H1 (cell line): ENCODE measurements around the gene RALGAPA1. TPM values are rescaled to one million over a fixed set of nuclear protein-coding genes. Genes with fewer than 3 reads are reported as not detected.

ENCODE experiments used
- CTCF ChIA-PET: fragments of 300-600 bp; sonication (Branson Sonifier 250); formaldehyde crosslinking; loops from one replicate; lab custom pipeline; 2021; ENCODE audit not compliant: partially characterized antibody; lab: Charles Lee
- POLR2A ChIA-PET: fragments of 300-600 bp; sonication (Branson Sonifier 250); formaldehyde crosslinking; loops from one replicate; lab custom pipeline; 2021; ENCODE audit warnings: inconsistent platforms; ENCODE audit not compliant: partially characterized antibody; lab: Charles Lee
- DNase-seq, 2 experiments: peaks; one replicate each; pipeline versions ENCODE4 v3.0.0 to v3.0.0-alpha.2; 2010 to 2022; ENCODE audit warnings: low spot score in 2 of 2, low read depth in 1 of 2, mixed read lengths in 1 of 2
- FAIRE-seq: peaks from 2 replicates; lab custom pipeline; 2011; peaks lifted over from hg19 to GRCh38; lab: Jason Lieb, UNC
- H2AFZ ChIP-seq: 2 replicates; pipeline ENCODE4 v1.8.1; 2012; ENCODE audit warnings: low read length, inconsistent platforms
- H2AK5ac ChIP-seq: 2 replicates; pipeline ENCODE4 v1.6.1; 2013; ENCODE audit warnings: low read depth, low read length
- H2BK120ac ChIP-seq: replicated peaks from 2 replicates; pipeline ENCODE3; 2013; ENCODE audit warnings: low read depth, low read length, inconsistent platforms
- H2BK12ac ChIP-seq: 2 replicates; pipeline ENCODE4 v1.6.1; 2013; ENCODE audit warnings: low read depth, low read length
- H2BK15ac ChIP-seq: 2 replicates; pipeline ENCODE4 v1.6.1; 2013; ENCODE audit warnings: low read length
- H2BK20ac ChIP-seq: 2 replicates; pipeline ENCODE4 v1.6.1; 2013; ENCODE audit warnings: low read length
- H2BK5ac ChIP-seq: 2 replicates; pipeline ENCODE4 v1.6.1; 2013; ENCODE audit warnings: low read depth, low read length
- H3K14ac ChIP-seq: 2 replicates; pipeline ENCODE4 v1.6.1; 2013; ENCODE audit warnings: inconsistent platforms; ENCODE audit not compliant: insufficient read length
- H3K18ac ChIP-seq: 2 replicates; pipeline ENCODE4 v1.6.1; 2013; ENCODE audit warnings: low read length; ENCODE audit errors: extremely low read depth
- H3K23ac ChIP-seq: 2 replicates; pipeline ENCODE4 v1.6.1; 2013; ENCODE audit warnings: inconsistent platforms; ENCODE audit not compliant: insufficient read length
- H3K23me2 ChIP-seq: 2 replicates; pipeline ENCODE4 v1.6.1; 2013; ENCODE audit warnings: low read depth, low read length
- H3K27ac ChIP-seq: 2 replicates; pipeline ENCODE4 v1.6.1; 2011; ENCODE audit warnings: low read depth, low read length, inconsistent platforms
- H3K27me3 ChIP-seq, 4 experiments: replicated peaks in 1 of 4; 1 replicate in 1 of 4; 2 replicates in 3 of 4; pipeline versions ENCODE4 v1.6.1 to v1.8.1; 2011 to 2013; ENCODE audit warnings: low read length in 3 of 4, mild to moderate bottlenecking in 3 of 4, inconsistent platforms in 2 of 4, mixed read lengths in 2 of 4, moderate library complexity in 1 of 4; ENCODE audit not compliant: control insufficient read depth in 3 of 4, insufficient read depth in 3 of 4; ENCODE audit errors: extremely low read depth in 1 of 4
- H3K36me3 ChIP-seq, 4 experiments: 2 replicates each; pipeline versions ENCODE4 v1.6.1 to v1.8.1; 2011 to 2013; ENCODE audit warnings: mild to moderate bottlenecking in 4 of 4, low read length in 3 of 4, moderate library complexity in 2 of 4, control low read depth in 1 of 4, inconsistent platforms in 1 of 4; ENCODE audit not compliant: insufficient read depth in 4 of 4, control insufficient read depth in 2 of 4
- H3K4ac ChIP-seq: replicated peaks from 2 replicates; pipeline ENCODE3; 2013; ENCODE audit warnings: low read length, low read depth, mixed read lengths, inconsistent platforms; ENCODE audit not compliant: insufficient read length
- H3K4me1 ChIP-seq, 4 experiments: replicated peaks in 1 of 4; 1 replicate in 1 of 4; 2 replicates in 3 of 4; pipeline versions ENCODE4 v1.6.1 to v1.8.1; 2011 to 2013; ENCODE audit warnings: low read length in 3 of 4, inconsistent platforms in 2 of 4, mixed read lengths in 1 of 4; ENCODE audit not compliant: insufficient read depth in 4 of 4, control insufficient read depth in 3 of 4
- H3K4me2 ChIP-seq, 2 experiments: 2 replicates each; pipeline versions ENCODE4 v1.6.1 to v1.8.1; 2011 to 2013; ENCODE audit warnings: low read depth in 2 of 2, low read length in 2 of 2, control low read depth in 1 of 2, inconsistent platforms in 1 of 2, mild to moderate bottlenecking in 1 of 2; ENCODE audit not compliant: insufficient read depth in 1 of 2
- H3K4me3 ChIP-seq, 4 experiments: fragments of 200-600, 300-600 bp in 1 of 4; sonication (generic), shearing (Covaris generic), sonication (Bioruptor Twin) in 1 of 4; 2 replicates each; pipeline versions ENCODE4 v1.5.1 to v1.8.1; 2011 to 2016; ENCODE audit warnings: low read length in 4 of 4, low read depth in 3 of 4, control low read depth in 2 of 4, inconsistent platforms in 2 of 4, mild to moderate bottlenecking in 2 of 4, mixed read lengths in 1 of 4, moderate library complexity in 1 of 4; ENCODE audit not compliant: insufficient read depth in 2 of 4; ENCODE audit errors: extremely low read depth in 1 of 4
- H3K56ac ChIP-seq: replicated peaks from 2 replicates; pipeline ENCODE3; 2013; ENCODE audit warnings: low read depth, mild to moderate bottlenecking, mixed read lengths, low read length, inconsistent platforms; ENCODE audit not compliant: insufficient read length
- H3K79me1 ChIP-seq: 2 replicates; pipeline ENCODE4 v1.6.1; 2013; ENCODE audit warnings: low read depth, low read length, control low read depth
- H3K79me2 ChIP-seq, 2 experiments: 2 replicates each; pipeline versions ENCODE4 v1.6.1 to v1.8.1; 2012 to 2013; ENCODE audit warnings: low read length in 2 of 2, mild to moderate bottlenecking in 2 of 2, inconsistent platforms in 1 of 2; ENCODE audit not compliant: insufficient read depth in 2 of 2, control insufficient read depth in 1 of 2
- H3K9ac ChIP-seq, 4 experiments: replicated peaks in 1 of 4; 1 replicate in 1 of 4; 2 replicates in 3 of 4; pipeline versions ENCODE4 v1.6.1 to v1.8.1; 2011 to 2013; ENCODE audit warnings: low read depth in 3 of 4, low read length in 3 of 4, control low read depth in 2 of 4, mild to moderate bottlenecking in 2 of 4, moderate library complexity in 2 of 4, inconsistent platforms in 1 of 4; ENCODE audit errors: extremely low read depth in 1 of 4
- H3K9me3 ChIP-seq, 2 experiments: 2 replicates each; pipeline versions ENCODE4 v1.6.1 to v1.8.1; 2012 to 2013; ENCODE audit warnings: mild to moderate bottlenecking in 2 of 2, moderate library complexity in 2 of 2, control low read depth in 1 of 2, inconsistent platforms in 1 of 2, low read depth in 1 of 2, low read length in 1 of 2, mixed read lengths in 1 of 2; ENCODE audit not compliant: insufficient read depth in 2 of 2
- H4K20me1 ChIP-seq, 2 experiments: replicated peaks in 1 of 2; 2 replicates each; pipeline versions ENCODE3 to v1.8.1; 2011 to 2013; ENCODE audit warnings: inconsistent platforms in 2 of 2, low read length in 2 of 2, mild to moderate bottlenecking in 1 of 2; ENCODE audit not compliant: insufficient read depth in 2 of 2, control insufficient read depth in 1 of 2
- H4K5ac ChIP-seq: 2 replicates; pipeline ENCODE4 v1.6.1; 2013; ENCODE audit warnings: low read length, low read depth, mixed read lengths, inconsistent platforms; ENCODE audit not compliant: insufficient read length
- H4K8ac ChIP-seq: 2 replicates; pipeline ENCODE4 v1.8.0; 2013; ENCODE audit warnings: mild to moderate bottlenecking, moderate library complexity, low read length, inconsistent platforms; ENCODE audit not compliant: insufficient read depth; ENCODE audit errors: extremely low read depth
- H4K91ac ChIP-seq: replicated peaks from 2 replicates; pipeline ENCODE3; 2013; ENCODE audit warnings: low read length, mixed read lengths, inconsistent platforms; ENCODE audit not compliant: insufficient read length
- ASH2L ChIP-seq: fragments of 200-600, 300-600 bp; sonication (generic); IDR thresholded peaks from one replicate; pipeline ENCODE4 v1.7.1; 2017; ENCODE audit warnings: low read length
- BRCA1 ChIP-seq: IDR thresholded peaks from 2 replicates; pipeline ENCODE4 v1.6.1; 2012; ENCODE audit warnings: low read depth, low read length, improper control_type of control experiment
- CBX8 ChIP-seq: fragments of 300-800, 300-1000 bp; sonication (generic); IDR thresholded peaks from 2 replicates; pipeline ENCODE4 v1.7.1; 2016; ENCODE audit warnings: low read depth, low read length, borderline replicate concordance
- E2F6 ChIP-seq: IDR thresholded peaks from 2 replicates; pipeline ENCODE4 v1.6.1; 2012; ENCODE audit warnings: inconsistent platforms
- GABPA ChIP-seq: IDR thresholded peaks from 2 replicates; pipeline ENCODE4 v1.6.1; 2011; ENCODE audit warnings: mild to moderate bottlenecking, low read length, moderate library complexity, borderline replicate concordance; ENCODE audit not compliant: insufficient read depth
- GTF2F1 ChIP-seq: IDR thresholded peaks from 2 replicates; pipeline ENCODE4 v1.6.1; 2012; ENCODE audit warnings: low read depth, low read length, improper control_type of control experiment, borderline replicate concordance
- HDAC6 ChIP-seq: IDR thresholded peaks from one replicate; pipeline ENCODE4 v1.7.1; 2012; ENCODE audit warnings: low read depth, mild to moderate bottlenecking, inconsistent platforms, low read length, moderate library complexity
- NANOG ChIP-seq: IDR thresholded peaks from 2 replicates; pipeline ENCODE4 v1.6.1; 2011; ENCODE audit warnings: low read length, low read depth, mild to moderate bottlenecking, inconsistent platforms; ENCODE audit not compliant: insufficient read depth, poor library complexity, severe bottlenecking
- NRF1 ChIP-seq: IDR thresholded peaks from 2 replicates; pipeline ENCODE4 v1.6.1; 2011; ENCODE audit warnings: mild to moderate bottlenecking, low read depth, low read length, improper control_type of control experiment
- RNF2 ChIP-seq: fragments of 200-900, 300-1000 bp; sonication (generic); IDR thresholded peaks from 2 replicates; pipeline ENCODE4 v1.7.1; 2016; ENCODE audit warnings: borderline replicate concordance, low read depth, mild to moderate bottlenecking, antibody characterized with exemption, low read length; ENCODE audit not compliant: poor library complexity, severe bottlenecking; ENCODE audit errors: missing control alignments
- RXRA ChIP-seq: IDR thresholded peaks from 2 replicates; pipeline ENCODE4 v1.6.1; 2011; ENCODE audit warnings: low read depth, mild to moderate bottlenecking, low read length, moderate library complexity; ENCODE audit not compliant: insufficient read depth
- SP4 ChIP-seq: IDR thresholded peaks from 2 replicates; pipeline ENCODE4 v1.6.1; 2012; ENCODE audit warnings: low read length, inconsistent platforms
- SUZ12 ChIP-seq: fragments of 200-600 bp; sonication (generic); IDR thresholded peaks from 2 replicates; pipeline ENCODE4 v1.6.1; 2012; ENCODE audit warnings: mild to moderate bottlenecking, inconsistent platforms, low read length, moderate library complexity, mixed read lengths
- TBP ChIP-seq: IDR thresholded peaks from 2 replicates; pipeline ENCODE4 v1.6.1; 2011; ENCODE audit warnings: low read depth, low read length, improper control_type of control experiment
- WGBS, 2 experiments: shearing (Covaris generic) in 1 of 2; methylation state at CpG; one replicate each; pipeline versions ENCODE4 v1.1.6 to v1.1.7; 2013 to 2015; ENCODE audit warnings: low lambda C conversion rate in 2 of 2, mixed read lengths in 2 of 2, inconsistent platforms in 1 of 2, low coverage in 1 of 2, missing lambda C conversion rate in 1 of 2; ENCODE audit not compliant: insufficient replicate concordance in 2 of 2, insufficient coverage in 1 of 2, insufficient read length in 1 of 2; ENCODE audit errors: extremely low coverage in 1 of 2, missing lambda C conversion rate in 1 of 2; 5-methylcytosine and 5-hydroxymethylcytosine counted together
- polyA plus RNA-seq, 7 experiments: library from polyadenylated mRNA; depleted of rRNA in 3 of 7; stranded (reverse) in 5 of 7; unstranded in 2 of 7; fragments of >200 nt in 5 of 7; fragments of 200-250 nt in 2 of 7; gene quantifications; 1 replicate in 5 of 7; 2 replicates in 1 of 7; 4 replicates in 1 of 7; pipeline versions ENCODE4 v1.2.1 to v1.2.3, GENCODE V29; 2011 to 2013; ENCODE audit warnings: missing spikeins in 2 of 7, mixed read lengths in 2 of 7
- total RNA-seq: library from RNA; stranded (reverse); fragmentation: NEBNext Ultra II Directional; extraction: Animal tissue kit (Norgen Biotek cat#: 25700); gene quantifications from 2 replicates; pipeline ENCODE4 v1.2.1, GENCODE V29; 2021

Gene RALGAPA1
- total and polyA plus RNA-seq, 2 of the 8 experiments (the other 6 are each of a cell fraction or from before 2014, with no cell fraction given): 4.2 to 26.7 TPM

- H4K20me1 ChIP-seq: no peaks in the 10 kb centered on the region
- no peak overlapping the region for H2BK15ac ChIP-seq
- H3K23me2 ChIP-seq: no peaks in the 10 kb centered on the region
- H3K4ac ChIP-seq: no peak overlapping the region
- no peak overlapping the region for H2BK5ac ChIP-seq
- no peak overlapping the region for H2AFZ ChIP-seq
- H2AK5ac ChIP-seq: no peak overlapping the region
- no peak overlapping the region for H3K9ac ChIP-seq
- H2BK20ac ChIP-seq: no peak overlapping the region
- no peak overlapping the region for H4K8ac ChIP-seq
- no peak overlapping the region for H4K5ac ChIP-seq
- no peak overlapping the region for H2BK12ac ChIP-seq
- H3K4me1 ChIP-seq: peaks cover 0 to 2% (median under 1%) of the 10 kb centered on the region in 4 experiments; a peak in 1 of 7 replicates
- no peaks in the 10 kb centered on the region for H3K79me2 ChIP-seq
- WGBS, 2 experiments: 92% methylated on average over 1 of the region's 1 CpG; no CpG with 5 or more reads in 1 of the 2 experiments
- no peak overlapping the region for H3K4me3 ChIP-seq
- H3K79me1 ChIP-seq: no peaks in the 10 kb centered on the region
- ChIA-PET CTCF (interaction anchor here (1.0 to 2.9 kb wide), 2 partner anchors 110 to 123 kb away, joined by 3 to 12 read pairs; no protein-coding TSS in a partner anchor), POLR2A (no interaction called here)
- no peak overlapping the region for H3K56ac ChIP-seq
- FAIRE-seq (no peak), DNase-seq (no peak)
- no peaks in the 10 kb centered on the region for H3K36me3 ChIP-seq
- H2BK120ac ChIP-seq: no peak overlapping the region
- H3K18ac ChIP-seq: no peak overlapping the region
- H3K9me3 ChIP-seq: no peaks in the 10 kb centered on the region
- no peak overlapping the region for H4K91ac ChIP-seq
- no peaks in the 10 kb centered on the region for H3K27me3 ChIP-seq
- H3K4me2 ChIP-seq: no peak overlapping the region
- no peak overlapping the region for H3K23ac ChIP-seq
- H3K27ac ChIP-seq: no peak overlapping the region
- no peak overlapping the region for H3K14ac ChIP-seq
- no peak for TF ChIP-seq SUZ12
- no peak for TF ChIP-seq RNF2
- TF ChIP-seq ASH2L: no peak
- no peak for TF ChIP-seq RXRA
- no peak for TF ChIP-seq NRF1
- TF ChIP-seq BRCA1: no peak
- TF ChIP-seq GABPA: no peak
- TF ChIP-seq CBX8: no peak
- no peak for TF ChIP-seq TBP
- TF ChIP-seq NANOG: no peak
- no peak for TF ChIP-seq HDAC6
- no peak for TF ChIP-seq E2F6
- TF ChIP-seq GTF2F1: no peak
- no peak for TF ChIP-seq SP4
Measured at GRCh38 chr14:35695647-35696046, 113.4 kb downstream of the RALGAPA1 start.
